Measurements from ENCODE around the gene MESP2. TPM values are rescaled to one million over a fixed set of nuclear protein-coding genes. Genes with fewer than 3 reads are reported as not detected.

MESP2 gene
- total and polyA plus RNA-seq, 2 donors = 0.16 to 0.19 TPM

DNA sequence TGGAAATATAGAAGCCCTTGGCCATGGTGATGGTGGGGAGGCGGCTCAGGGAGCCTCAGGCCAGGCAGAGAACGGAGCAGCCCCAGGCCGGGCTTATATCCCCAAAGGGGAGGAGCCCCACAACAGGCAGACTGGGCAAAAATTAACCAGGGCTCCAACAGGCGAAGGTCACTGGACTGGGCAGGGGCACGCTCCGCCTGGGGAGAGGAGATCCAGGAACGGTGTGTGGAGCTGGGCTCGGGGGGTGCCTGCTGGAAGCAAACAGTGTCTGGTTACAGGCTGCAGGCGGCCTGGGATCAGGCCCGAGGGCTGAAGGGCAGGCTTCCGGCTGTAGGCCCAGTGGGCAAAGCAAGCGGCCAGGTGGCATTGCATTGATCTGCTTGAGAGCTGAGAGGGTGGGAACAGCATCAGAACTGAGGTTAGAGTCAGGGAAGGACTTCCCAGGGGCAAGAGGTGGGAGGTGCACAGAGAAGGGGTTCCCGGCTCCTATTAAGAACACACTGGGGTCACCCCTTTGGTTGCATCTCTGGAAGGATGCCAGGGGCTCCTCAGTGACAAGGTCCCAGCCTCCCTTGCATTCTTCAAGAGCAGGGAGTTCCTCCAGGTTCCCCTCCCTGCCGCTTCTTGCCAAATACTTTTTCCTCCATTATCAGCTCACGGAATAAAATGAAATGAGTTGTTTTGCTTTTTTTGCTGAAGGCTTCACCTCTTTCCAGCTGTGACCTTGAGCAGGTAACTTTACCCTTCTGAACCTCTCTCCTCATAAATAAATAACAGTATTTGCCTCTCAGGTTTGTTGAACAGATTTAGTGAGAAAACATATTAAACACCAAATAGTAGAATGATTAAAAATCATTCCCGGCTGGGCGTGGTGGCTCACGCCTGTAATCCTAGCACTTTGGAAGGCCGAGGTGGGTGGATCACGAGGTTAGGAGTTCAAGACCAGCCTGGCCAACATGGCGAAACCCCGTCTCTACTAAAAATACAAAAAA is 30.7 kb downstream of the MESP2 start:
- Histone ChIP-seq H3K36me3 (ENCODE audit: control insufficient read depth in 2 of 2, insufficient read depth in 2 of 2, low read length in 1 of 2) (no peaks in the 10 kb centered on the region), H3K4me1 (ENCODE audit: control insufficient read depth in 2 of 2, insufficient read depth in 2 of 2, low read length in 2 of 2) (peaks cover 0 to 3% of the 10 kb centered on the region in 2 donors), H3K4me3 (ENCODE audit: low read length in 2 of 2) (no peak overlapping the region), H3K27me3 (ENCODE audit: control insufficient read depth in 2 of 2, insufficient read depth in 1 of 2, low read length in 1 of 2) (peaks cover 0 to 2% of the 10 kb centered on the region in 2 donors), H3K9me3 (ENCODE audit: control insufficient read depth in 2 of 2, insufficient read depth in 1 of 2, low read length in 1 of 2) (peaks cover 0 to 1% of the 10 kb centered on the region in 2 donors), H3K27ac (ENCODE audit: low read depth in 1 of 2, low read length in 1 of 2) (no peak overlapping the region)
- no peak for DNase-seq (ENCODE audit: low read depth in 6 of 9, low spot score in 9 of 9)
- 95% methylated on average over 22 of the region's 22 CpGs for WGBS

DNA sequence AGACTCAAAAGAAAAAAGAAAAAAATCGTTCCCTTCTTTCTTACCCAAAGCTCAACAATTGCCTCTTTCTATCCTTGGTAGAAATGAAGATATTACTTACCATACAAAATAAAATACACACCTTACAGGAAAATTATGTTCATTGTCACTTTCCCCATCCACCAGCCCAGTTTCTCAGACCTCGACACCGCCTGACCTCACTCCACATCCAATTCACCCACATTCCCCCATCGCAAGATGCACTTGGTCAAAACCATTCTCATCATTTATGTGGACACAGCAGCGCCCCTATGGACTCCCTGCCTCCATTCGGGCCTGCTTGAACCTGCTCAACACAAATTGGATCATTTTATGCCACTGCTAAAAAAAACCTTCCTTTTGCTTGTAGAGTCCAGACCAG is 31.6 kb downstream of the MESP2 start:
- Histone ChIP-seq H3K27me3 (ENCODE audit: control insufficient read depth in 2 of 2, insufficient read depth in 1 of 2, low read length in 1 of 2) (peaks cover 0 to 11% of the 10 kb centered on the region in 2 donors), H3K36me3 (ENCODE audit: control insufficient read depth in 2 of 2, insufficient read depth in 2 of 2, low read length in 1 of 2) (no peaks in the 10 kb centered on the region), H3K4me1 (ENCODE audit: control insufficient read depth in 2 of 2, insufficient read depth in 2 of 2, low read length in 2 of 2) (no peaks in the 10 kb centered on the region), H3K9me3 (ENCODE audit: control insufficient read depth in 2 of 2, insufficient read depth in 1 of 2, low read length in 1 of 2) (peaks cover 0 to 1% of the 10 kb centered on the region in 2 donors), H3K27ac (ENCODE audit: low read depth in 1 of 2, low read length in 1 of 2) (no peak overlapping the region), H3K4me3 (ENCODE audit: low read length in 2 of 2) (no peak overlapping the region)
- 97% methylated on average over 6 of the region's 6 CpGs for WGBS
- DNase-seq (ENCODE audit: low read depth in 6 of 9, low spot score in 9 of 9) = no peak

DNA sequence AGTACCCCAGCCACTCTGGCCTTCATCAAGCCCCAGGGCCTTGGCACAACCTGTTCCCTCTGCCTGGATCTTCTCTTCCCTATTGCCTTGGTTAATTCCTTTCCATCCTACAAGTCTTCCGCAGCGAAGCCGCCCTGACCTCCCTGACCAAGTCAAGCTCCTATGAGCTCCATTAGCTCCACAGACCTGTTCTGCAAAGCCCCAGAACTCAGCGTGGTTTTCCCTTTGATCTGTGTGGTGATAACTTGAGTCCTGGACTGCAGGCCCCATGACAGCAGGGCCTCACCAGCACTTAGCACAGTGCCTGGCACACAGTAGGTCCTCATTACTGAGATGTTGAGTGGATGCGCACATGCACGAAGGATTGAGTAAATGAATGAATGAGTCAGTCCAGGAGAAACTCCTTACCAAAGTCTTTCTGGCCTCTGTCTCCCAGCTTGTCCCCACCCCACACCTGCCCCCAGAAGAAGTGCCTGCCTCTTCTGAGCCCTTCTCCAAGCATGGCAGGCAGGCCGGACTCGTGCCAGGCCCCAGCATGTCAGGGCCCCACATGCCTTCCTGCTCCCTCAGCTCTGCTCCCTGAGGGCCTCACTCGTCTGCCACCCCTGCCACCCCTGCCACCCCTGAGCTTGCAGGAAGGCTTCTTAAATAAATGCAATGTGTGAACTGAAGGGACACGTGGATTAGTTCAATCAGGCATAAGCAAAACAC is 32.2 kb downstream of the MESP2 start:
- Histone ChIP-seq H3K9me3 (ENCODE audit: control insufficient read depth in 2 of 2, insufficient read depth in 1 of 2, low read length in 1 of 2) (no peaks in the 10 kb centered on the region), H3K27me3 (ENCODE audit: control insufficient read depth in 2 of 2, insufficient read depth in 1 of 2, low read length in 1 of 2) (peaks cover 5 to 17% of the 10 kb centered on the region in 2 donors), H3K4me3 (ENCODE audit: low read length in 2 of 2) (no peak overlapping the region), H3K27ac (ENCODE audit: low read depth in 1 of 2, low read length in 1 of 2) (no peak overlapping the region), H3K36me3 (ENCODE audit: control insufficient read depth in 2 of 2, insufficient read depth in 2 of 2, low read length in 1 of 2) (no peaks in the 10 kb centered on the region), H3K4me1 (ENCODE audit: control insufficient read depth in 2 of 2, insufficient read depth in 2 of 2, low read length in 2 of 2) (no peaks in the 10 kb centered on the region)
- 93% methylated on average over 10 of the region's 10 CpGs for WGBS
- DNase-seq (ENCODE audit: low read depth in 6 of 9, low spot score in 9 of 9) = no peak

DNA sequence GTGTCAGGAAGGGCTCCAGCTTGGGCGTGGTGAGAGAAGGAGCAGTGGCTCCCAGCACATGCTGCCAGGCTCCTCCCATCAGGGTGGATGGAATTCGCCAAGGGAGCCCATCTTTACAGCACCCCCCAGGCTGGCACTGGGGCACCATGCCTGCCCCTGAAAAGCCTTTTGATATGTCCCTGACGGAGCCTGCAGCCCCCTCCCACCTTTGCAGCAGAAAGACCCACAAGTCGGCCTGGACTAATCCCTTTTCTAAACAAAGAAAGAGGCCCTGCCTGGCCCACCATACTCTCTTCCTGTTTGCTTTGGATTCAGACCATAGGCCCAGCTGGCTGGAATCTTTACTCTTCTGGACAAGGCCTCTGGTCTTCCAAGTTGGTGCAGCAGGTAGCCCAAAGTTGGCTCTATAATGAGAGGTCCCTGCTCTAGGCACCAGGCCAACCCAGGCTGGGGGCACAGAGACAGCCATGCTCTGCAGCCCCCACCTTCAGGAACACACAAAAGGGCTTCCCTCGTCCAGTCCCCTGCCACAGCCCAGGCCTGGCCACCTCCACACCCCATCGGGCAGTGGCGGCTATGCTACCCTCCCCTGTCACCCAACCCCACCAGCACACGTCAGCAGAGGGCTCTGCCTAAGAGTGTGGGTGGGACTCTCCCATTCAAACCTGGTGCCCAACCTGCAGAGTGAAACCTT is 33.1 kb downstream of the MESP2 start:
- Histone ChIP-seq H3K4me3 (ENCODE audit: low read length in 2 of 2) (no peak overlapping the region), H3K36me3 (ENCODE audit: control insufficient read depth in 2 of 2, insufficient read depth in 2 of 2, low read length in 1 of 2) (no peaks in the 10 kb centered on the region), H3K9me3 (ENCODE audit: control insufficient read depth in 2 of 2, insufficient read depth in 1 of 2, low read length in 1 of 2) (no peaks in the 10 kb centered on the region), H3K27me3 (ENCODE audit: control insufficient read depth in 2 of 2, insufficient read depth in 1 of 2, low read length in 1 of 2) (peaks cover 15 to 26% of the 10 kb centered on the region in 2 donors), H3K27ac (ENCODE audit: low read depth in 1 of 2, low read length in 1 of 2) (no peak overlapping the region), H3K4me1 (ENCODE audit: control insufficient read depth in 2 of 2, insufficient read depth in 2 of 2, low read length in 2 of 2) (no peaks in the 10 kb centered on the region)
- DNase-seq (ENCODE audit: low read depth in 6 of 9, low spot score in 9 of 9) = no peak
- 95% methylated on average over 8 of the region's 8 CpGs for WGBS

DNA sequence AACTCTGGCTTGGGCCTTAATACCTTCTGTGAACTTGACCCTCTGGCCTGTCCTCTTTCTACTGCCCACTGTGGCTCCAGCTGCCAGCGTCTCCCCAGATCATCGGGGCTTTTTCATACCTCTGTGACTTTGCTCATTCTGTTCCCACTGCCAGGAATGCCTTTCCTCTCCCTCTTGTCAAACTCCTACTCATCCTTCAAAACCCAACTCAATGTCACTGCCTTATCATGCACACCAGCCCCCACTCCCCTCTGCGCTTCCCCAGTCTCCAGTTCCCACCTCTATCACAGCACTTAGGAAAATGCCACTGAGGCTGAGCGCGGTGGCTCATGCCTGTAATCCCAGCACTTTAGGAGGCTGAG is 33.6 kb downstream of the MESP2 start:
- 97% methylated on average over 5 of the region's 5 CpGs for WGBS
- H3K4me3 ChIP-seq (ENCODE audit: low read length in 2 of 2) = no peak overlapping the region
- no peaks in the 10 kb centered on the region for H3K36me3 ChIP-seq (ENCODE audit: control insufficient read depth in 2 of 2, insufficient read depth in 2 of 2, low read length in 1 of 2)
- no peak for DNase-seq (ENCODE audit: low read depth in 6 of 9, low spot score in 9 of 9)
- H3K27me3 ChIP-seq (ENCODE audit: control insufficient read depth in 2 of 2, insufficient read depth in 1 of 2, low read length in 1 of 2) = peaks cover 20 to 31% of the 10 kb centered on the region in 2 donors
- no peaks in the 10 kb centered on the region for H3K9me3 ChIP-seq (ENCODE audit: control insufficient read depth in 2 of 2, insufficient read depth in 1 of 2, low read length in 1 of 2)
- no peak overlapping the region for H3K27ac ChIP-seq (ENCODE audit: low read depth in 1 of 2, low read length in 1 of 2)
- H3K4me1 ChIP-seq (ENCODE audit: control insufficient read depth in 2 of 2, insufficient read depth in 2 of 2, low read length in 2 of 2) = no peaks in the 10 kb centered on the region

DNA sequence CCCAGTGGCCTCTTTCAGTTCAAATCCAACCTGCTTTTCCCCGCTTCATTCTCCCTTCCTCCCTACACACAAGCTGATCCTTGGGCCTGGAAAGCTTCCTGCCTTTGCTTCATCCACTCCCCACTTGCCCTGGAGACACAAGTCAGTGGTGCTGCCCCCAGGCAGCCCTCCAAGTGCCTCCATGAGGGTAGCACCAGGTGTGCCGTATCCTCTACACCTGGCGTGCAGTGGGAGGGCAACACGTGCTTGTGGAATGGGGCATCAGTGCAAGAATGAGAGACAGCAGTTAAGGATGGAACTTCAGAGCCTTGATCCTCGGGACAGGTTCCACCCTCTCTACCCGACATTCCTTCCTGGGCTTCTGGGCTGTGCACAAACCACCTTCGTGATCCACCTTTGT is 34.7 kb downstream of the MESP2 start:
- Histone ChIP-seq H3K9me3 (ENCODE audit: control insufficient read depth in 2 of 2, insufficient read depth in 1 of 2, low read length in 1 of 2) (peaks cover 7 to 10% of the 10 kb centered on the region in 2 donors), H3K27me3 (ENCODE audit: control insufficient read depth in 2 of 2, insufficient read depth in 1 of 2, low read length in 1 of 2) (peaks cover 30 to 42% of the 10 kb centered on the region in 2 donors), H3K4me3 (ENCODE audit: low read length in 2 of 2) (no peak overlapping the region), H3K36me3 (ENCODE audit: control insufficient read depth in 2 of 2, insufficient read depth in 2 of 2, low read length in 1 of 2) (no peaks in the 10 kb centered on the region), H3K4me1 (ENCODE audit: control insufficient read depth in 2 of 2, insufficient read depth in 2 of 2, low read length in 2 of 2) (peaks cover 0 to 3% of the 10 kb centered on the region in 2 donors), H3K27ac (ENCODE audit: low read depth in 1 of 2, low read length in 1 of 2) (no peak overlapping the region)
- WGBS = over 99% methylated on average over 7 of the region's 7 CpGs
- DNase-seq (ENCODE audit: low read depth in 6 of 9, low spot score in 9 of 9) = no peak

DNA sequence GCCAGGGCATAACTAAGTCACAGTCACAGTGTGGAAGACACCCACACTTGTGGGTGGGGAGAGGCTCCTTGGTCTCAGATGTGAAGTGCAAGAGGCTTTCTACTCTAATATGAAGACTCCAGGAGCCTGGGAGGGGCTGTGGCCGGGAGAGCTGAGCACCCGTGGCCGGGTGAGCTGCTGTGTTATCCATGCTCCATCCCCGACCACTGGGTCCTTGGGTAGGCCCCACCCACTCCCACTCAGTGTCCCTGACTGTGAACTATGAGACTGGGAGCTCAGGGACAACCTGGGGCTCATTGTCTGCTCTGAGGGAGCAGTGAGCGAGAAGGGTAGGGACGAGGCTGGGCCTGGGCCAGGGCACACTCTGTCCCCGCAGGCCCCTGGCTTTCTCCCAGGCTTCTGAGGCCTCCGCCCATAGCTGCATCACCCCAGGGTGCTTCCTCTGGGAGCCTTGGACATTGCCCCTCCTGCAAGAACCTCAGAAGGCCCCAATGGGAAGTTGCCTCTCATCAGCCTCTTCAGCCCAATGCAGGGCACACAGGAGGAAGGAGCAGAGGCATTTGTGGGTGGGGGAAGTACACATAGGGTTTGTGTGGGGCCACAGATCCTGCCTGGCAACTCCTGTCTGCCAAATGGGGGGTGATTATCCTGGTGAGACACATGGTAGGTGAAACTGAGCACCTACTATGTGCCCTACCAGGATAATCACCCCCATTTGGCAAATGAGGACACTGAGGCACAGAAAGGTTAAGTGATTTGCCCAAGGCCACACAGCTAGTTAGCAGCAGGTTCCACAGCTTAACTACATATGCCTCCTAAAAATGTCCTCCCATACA is 36.1 kb downstream of the MESP2 start:
- Histone ChIP-seq H3K9me3 (ENCODE audit: control insufficient read depth in 2 of 2, insufficient read depth in 1 of 2, low read length in 1 of 2) (peaks cover 8 to 11% of the 10 kb centered on the region in 2 donors), H3K4me1 (ENCODE audit: control insufficient read depth in 2 of 2, insufficient read depth in 2 of 2, low read length in 2 of 2) (peaks cover 0 to 3% of the 10 kb centered on the region in 2 donors), H3K4me3 (ENCODE audit: low read length in 2 of 2) (no peak overlapping the region), H3K36me3 (ENCODE audit: control insufficient read depth in 2 of 2, insufficient read depth in 2 of 2, low read length in 1 of 2) (no peaks in the 10 kb centered on the region), H3K27me3 (ENCODE audit: control insufficient read depth in 2 of 2, insufficient read depth in 1 of 2, low read length in 1 of 2) (peaks cover 39 to 55% of the 10 kb centered on the region in 2 donors), H3K27ac (ENCODE audit: low read depth in 1 of 2, low read length in 1 of 2) (no peak overlapping the region)
- no peak for DNase-seq (ENCODE audit: low read depth in 6 of 9, low spot score in 9 of 9)
- WGBS = 94% methylated on average over 8 of the region's 8 CpGs

DNA sequence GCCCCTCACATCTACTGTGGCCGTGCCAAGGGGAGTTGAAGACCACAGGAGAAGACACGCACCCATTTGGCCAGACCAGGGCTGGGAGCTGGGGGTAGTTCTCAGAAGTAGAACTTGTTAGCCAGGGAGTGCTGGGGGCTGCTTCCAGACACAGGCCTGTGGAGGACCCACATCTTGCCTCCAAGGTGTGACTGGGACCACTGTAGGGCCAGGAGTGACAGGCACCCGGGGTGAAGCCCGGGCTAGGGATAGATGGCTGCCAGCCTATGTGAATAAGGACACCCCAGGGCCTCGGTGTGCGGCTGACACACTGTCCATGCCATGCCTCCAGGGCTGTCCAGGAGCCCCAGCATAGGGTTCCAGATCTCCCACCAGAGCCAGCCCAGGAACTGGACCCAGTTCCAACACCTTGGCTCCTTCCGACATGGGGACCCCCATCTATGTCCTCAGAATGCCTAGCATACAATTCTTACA is 36.8 kb downstream of the MESP2 start:
- no peak for DNase-seq (ENCODE audit: low read depth in 6 of 9, low spot score in 9 of 9)
- H3K4me1 ChIP-seq (ENCODE audit: control insufficient read depth in 2 of 2, insufficient read depth in 2 of 2, low read length in 2 of 2) = peaks cover 0 to 3% of the 10 kb centered on the region in 2 donors
- H3K4me3 ChIP-seq (ENCODE audit: low read length in 2 of 2) = no peak overlapping the region
- 98% methylated on average over 7 of the region's 7 CpGs for WGBS
- H3K27ac ChIP-seq (ENCODE audit: low read depth in 1 of 2, low read length in 1 of 2) = no peak overlapping the region
- peaks cover 8 to 11% of the 10 kb centered on the region in 2 donors for H3K9me3 ChIP-seq (ENCODE audit: control insufficient read depth in 2 of 2, insufficient read depth in 1 of 2, low read length in 1 of 2)
- H3K27me3 ChIP-seq (ENCODE audit: control insufficient read depth in 2 of 2, insufficient read depth in 1 of 2, low read length in 1 of 2) = peaks cover 39 to 59% of the 10 kb centered on the region in 2 donors
- H3K36me3 ChIP-seq (ENCODE audit: control insufficient read depth in 2 of 2, insufficient read depth in 2 of 2, low read length in 1 of 2) = no peaks in the 10 kb centered on the region

Measured in thymus (tissue), 11 donors.